Activated CD4-positive, alpha-beta T cell treated with anti-CD3 and anti-CD28 coated beads, Interleukin-2, amount 50 U/mL, for 16 hours (primary cell): ENCODE results near the gene PCGF1.
A peak's percentile ranks its signal among the peaks of the same experiment; 100 is the strongest.

ENCODE experiments used
- DNase-seq: peaks from one replicate; pipeline ENCODE4 v3.0.0-alpha.2; 2020

The PCGF1 gene

GRCh38 chr2:74507145-74507925 is at the start of gene PCGF1:
Gene PCGF1 (minus strand): TSS chr2:74507695. CDS start chr2:74507668, 27 bp downstream.
- DNase-seq = peak; percentile 99

DNA sequence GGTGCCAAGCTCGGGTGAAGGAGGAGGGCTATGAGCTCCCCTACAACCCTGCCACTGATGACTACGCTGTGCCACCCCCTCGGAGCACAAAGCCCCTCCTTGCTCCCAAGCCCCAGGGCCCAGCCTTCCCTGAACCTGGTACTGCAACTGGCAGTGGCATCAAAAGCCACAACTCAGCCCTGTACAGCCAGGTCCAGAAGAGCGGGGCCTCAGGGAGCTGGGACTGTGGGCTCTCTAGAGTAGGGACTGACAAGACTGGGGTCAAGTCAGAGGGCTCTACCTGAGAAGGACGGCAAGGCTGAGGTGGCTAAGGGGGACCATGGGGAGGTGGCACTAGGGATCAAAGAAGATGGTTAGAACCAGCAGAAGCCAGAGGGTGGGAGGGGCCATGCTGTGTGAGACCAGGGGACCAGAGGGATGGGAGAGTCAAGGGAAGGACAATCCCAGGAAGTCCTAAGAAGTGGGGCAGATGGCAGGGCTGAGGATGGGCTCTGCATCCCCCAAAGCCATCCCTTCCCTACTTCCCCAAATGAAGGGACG is 49.4 kb upstream of the PCGF1 start:
- DNase-seq = no peak

DNA sequence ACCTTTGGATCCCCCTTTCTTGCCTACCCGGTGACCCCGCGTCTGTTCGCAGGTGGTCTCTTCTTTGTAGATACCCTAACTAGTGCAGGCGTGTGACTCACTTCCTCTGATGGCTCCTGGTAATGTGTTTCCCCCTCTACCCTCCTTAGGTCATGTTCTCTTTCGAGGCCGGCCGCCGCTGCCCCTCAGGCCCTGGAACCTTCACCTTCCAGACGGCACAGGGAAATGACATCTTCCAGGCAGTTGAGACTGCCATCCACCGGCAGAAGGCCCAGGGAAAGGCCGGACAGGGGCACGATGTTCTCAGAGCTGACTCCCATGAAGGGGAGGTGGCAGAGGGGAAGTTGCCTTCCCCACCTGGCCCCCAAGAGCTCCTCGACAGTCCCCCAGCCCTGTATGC is 48.7 kb upstream of the PCGF1 start:
- no peak for DNase-seq

DNA sequence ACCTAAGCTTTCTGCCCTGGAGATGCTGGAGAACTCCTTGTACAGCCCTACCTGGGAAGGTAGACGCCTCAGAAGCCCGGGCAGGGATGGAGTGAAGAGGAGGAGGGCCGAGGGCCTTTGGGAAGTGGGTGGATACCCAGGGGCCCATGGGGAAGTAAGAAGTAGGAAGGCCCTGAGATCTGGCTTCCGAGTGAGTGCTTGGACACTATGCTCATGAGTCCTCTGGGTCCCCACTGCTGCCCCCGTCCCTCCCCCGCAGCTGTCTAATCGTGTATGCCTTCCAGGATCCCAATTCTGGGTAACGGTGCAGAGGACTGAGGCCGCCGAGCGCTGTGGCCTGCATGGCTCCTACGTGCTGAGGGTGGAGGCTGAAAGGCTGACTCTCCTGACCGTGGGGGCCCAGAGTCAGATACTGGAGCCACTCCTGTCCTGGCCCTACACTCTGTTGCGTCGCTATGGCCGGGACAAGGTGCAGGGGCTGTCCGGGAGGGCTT is 48.2 kb upstream of the PCGF1 start:
- DNase-seq = no peak

GRCh38 chr2:74554820-74555531 is 47.5 kb upstream of the PCGF1 start:
- DNase-seq = peak; percentile 46

GRCh38 chr2:74553892-74554819 is 46.7 kb upstream of the PCGF1 start, which contains the start of the genes DOK1 and LOXL3:
Gene DOK1 (plus strand): TSS chr2:74554720. CDS start chr2:74554755, 35 bp downstream.
Gene LOXL3 (minus strand): TSS chr2:74553942. CDS start chr2:74552634, 1,308 bp downstream.
- DNase-seq = peak; percentile 86

DNA sequence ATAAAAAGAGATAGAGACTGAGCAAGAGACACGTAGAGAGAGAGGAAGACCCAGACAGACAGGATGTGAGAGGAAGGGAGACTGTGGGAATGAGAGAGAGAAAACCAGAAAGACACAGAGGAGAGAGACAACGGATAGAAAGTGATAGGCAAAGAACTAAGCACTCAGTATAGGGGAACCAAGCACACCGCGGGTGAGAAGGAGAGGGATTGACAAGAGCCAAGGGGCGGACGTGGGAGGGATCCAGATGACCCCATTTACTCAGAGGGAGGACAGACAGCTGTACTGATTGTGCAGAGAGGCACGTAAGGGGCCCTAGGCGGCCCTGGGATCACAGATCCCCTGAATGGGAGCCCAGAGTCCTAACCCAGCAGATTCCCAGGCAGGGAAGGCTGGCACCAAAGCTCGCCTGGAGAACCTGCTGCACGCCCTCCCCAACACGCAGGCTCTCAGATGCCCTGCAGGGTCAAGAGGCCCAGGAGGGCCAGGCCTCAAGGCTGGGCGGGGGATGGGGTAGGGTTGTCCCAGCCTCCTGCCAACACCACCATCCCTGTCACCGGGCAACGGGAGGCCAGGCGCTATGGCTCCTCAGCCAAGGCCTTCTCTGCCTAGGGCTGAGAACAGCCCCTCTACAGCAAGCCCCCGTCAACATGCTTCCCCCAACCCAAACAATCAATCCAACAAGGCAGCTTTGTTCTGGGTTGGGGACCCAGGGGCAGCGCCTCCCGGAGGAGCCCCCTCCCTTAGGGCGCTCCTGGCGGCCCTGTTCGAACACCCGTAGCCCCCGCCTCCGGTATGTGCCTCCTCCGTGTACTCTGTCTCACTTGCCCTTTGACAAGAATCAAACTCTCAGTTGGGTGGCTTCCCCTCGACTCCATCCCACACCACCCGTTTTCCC is 45.7 kb upstream of the PCGF1 start:
- no peak for DNase-seq

DNA sequence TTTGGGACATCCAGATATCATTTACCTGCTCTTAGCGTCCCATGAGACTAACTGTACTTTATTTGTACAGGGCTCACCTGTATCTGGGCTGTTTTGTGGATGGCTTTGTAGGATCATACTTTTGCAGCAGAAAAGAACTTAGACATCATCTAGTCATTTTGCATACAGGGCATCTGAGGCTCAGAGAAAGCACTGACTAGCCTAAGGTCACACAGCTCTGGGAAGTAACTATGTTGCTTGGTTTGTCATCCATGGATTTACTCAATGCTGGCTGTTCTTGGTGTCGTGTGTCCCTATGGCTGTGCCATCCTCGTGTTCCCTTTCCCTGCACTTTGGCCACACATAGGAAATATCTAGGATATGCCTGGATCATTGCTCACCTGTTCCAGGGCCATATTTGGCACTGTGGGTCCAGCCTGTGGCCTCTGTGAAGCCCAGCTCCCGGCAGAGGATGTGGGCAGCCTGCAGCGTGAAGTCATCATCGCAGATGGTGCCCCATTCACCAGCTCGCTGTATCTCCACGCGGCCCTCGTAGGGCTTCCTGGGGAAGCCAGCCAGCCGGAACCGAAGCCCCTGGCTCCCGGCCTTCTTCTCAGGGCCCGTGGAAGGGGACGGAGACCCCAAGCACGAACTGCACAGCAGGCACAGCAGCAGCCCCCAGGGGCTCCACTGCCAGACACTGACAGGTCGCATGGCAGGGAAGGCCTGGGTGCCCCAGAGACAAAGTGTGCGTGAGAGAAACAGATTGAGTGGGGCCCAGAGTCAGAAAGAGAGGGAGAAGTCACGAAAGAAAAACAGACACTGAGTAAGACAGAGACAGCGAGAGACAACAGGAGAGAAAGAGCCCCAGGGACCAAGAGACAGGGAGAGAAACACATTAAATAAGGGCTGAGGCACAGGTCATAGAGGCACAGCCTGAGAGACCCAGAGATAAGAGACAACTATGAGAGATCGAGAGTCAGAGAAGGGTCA is 44.7 kb upstream of the PCGF1 start:
- no peak for DNase-seq

DNA sequence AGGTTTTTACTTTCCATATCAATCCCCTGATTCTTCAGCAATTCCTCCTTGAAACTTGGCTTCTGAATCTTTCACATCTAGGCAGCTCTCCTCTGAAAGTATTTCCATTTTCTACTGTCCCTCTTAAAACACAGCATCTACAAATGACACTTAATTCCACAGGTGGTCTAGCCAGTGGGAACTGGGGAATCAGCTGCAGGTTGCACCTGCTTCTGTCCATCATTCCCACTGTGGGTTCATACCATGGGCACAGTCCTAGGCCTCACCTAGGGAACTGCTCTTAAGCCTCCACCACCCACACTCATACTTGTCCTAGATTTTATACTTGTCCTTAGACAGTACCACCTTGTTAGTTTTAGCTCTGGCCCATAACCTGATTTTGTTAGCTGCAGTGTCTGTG is 44.0 kb upstream of the PCGF1 start:
- no peak for DNase-seq

GRCh38 chr2:74550231-74550630 is 42.7 kb upstream of the PCGF1 start:
- no peak for DNase-seq

- no peak for DNase-seq
Measured at GRCh38 chr2:74548900-74549826, 41.7 kb upstream of the PCGF1 start.

DNA sequence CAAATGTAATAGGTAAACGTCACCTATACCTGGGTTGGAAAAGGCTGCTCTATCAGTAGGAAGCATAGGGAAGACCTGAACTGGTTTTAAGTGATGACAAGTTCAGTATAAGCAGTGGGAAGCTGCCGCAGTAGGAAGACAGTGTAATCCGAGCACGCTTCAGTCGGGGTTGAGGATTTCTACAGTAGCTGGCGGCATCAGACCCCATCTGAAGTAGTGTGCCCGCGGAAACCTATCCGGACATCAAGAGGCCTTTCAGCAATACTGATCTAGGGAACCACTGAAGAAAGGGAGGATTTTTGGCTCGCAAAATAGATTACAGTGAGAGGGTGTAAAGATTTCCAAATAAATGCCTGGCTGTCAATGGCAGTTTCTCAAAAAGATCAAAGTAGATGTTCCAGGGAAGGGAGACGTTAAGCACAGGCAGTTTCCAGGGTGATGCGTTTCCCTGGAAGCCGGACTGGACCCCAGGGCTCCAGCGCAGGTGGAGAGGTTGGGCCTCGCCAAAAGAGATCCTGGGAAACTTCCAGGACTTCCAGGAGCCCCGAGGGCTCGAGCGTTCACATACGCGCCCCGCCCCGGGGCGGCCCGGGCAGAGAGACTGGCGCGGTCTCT is 40.9 kb upstream of the PCGF1 start:
- no peak for DNase-seq

GRCh38 chr2:74546004-74546403 is 38.5 kb upstream of the PCGF1 start:
- no peak for DNase-seq

- no peak for DNase-seq
Measured at GRCh38 chr2:74544634-74545033, 37.1 kb upstream of the PCGF1 start.

GRCh38 chr2:74542978-74543377 is 35.5 kb upstream of the PCGF1 start:
- DNase-seq = no peak

GRCh38 chr2:74540291-74540690 is 32.8 kb upstream of the PCGF1 start:
- no peak for DNase-seq

- no peak for DNase-seq
Measured at GRCh38 chr2:74538881-74539339, 31.4 kb upstream of the PCGF1 start.

DNA sequence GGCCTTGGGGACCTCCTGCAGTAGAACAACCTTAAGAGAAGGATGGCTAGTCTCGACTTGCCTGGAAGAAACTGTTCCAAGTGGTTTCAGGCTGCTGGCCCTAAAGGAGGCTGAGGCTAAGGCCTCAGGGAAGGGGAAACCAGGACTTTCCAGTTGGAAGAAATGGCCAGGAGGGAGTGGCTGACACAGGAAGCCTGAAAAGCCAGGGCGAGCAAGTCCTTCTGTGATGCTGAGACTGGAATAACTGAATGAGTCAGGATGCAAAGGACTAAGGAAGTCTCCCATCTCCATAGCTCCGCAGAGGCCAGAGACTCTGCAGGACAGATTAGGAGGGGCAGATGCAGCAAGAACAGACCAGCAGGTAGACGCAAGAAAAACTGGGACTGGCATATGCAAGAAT is 29.6 kb upstream of the PCGF1 start:
- no peak for DNase-seq
